B cell (primary cell): ENCODE data around the gene AMY1C. TPM values are rescaled to one million over a fixed set of nuclear protein-coding genes. Genes with fewer than 3 reads are reported as not detected.
"Not testable (repeated sequence)": the region's sequence is repeated elsewhere in the genome, so short reads cannot be mapped to it uniquely, and the experiment has no call there.

Source experiments
- ATAC-seq: fragments of 200-7000 bp; cut with Tn5 transposase; one replicate; pipeline ENCODE4 v1.10.0; 2021; ENCODE audit warnings: low read depth, mild to moderate bottlenecking, moderate number of reproducible peaks, moderate library complexity
- CTCF ChIA-PET: fragments of 350-600 bp; sonication (Branson Sonifier 250); formaldehyde crosslinking; loops from one replicate; lab custom pipeline; 2021; ENCODE audit warnings: antibody characterized with exemption, inconsistent platforms; lab: Charles Lee
- POLR2A ChIA-PET: fragments of 350-600 bp; sonication (Branson Sonifier 250); formaldehyde crosslinking; loops from one replicate; lab custom pipeline; 2021; ENCODE audit warnings: antibody characterized with exemption; lab: Charles Lee
- DNase-seq: peaks from one replicate; pipeline ENCODE4 v3.0.0; 2013
- H2AFZ ChIP-seq: 2 replicates; pipeline ENCODE4 v1.6.1; 2012; ENCODE audit warnings: mild to moderate bottlenecking, low read depth, low read length; ENCODE audit not compliant: insufficient read depth, poor library complexity, severe bottlenecking
- H3K27ac ChIP-seq, 2 donors: 1 replicate in 1 of 2; 2 replicates in 1 of 2; pipeline ENCODE4 v1.5.1; 2012 to 2013; ENCODE audit warnings: low read length in 2 of 2, mild to moderate bottlenecking in 2 of 2, moderate library complexity in 1 of 2
- H3K27me3 ChIP-seq, 4 experiments: fragments of 200-600 bp in 1 of 4; sonication (generic) in 1 of 4; replicated peaks in 1 of 4; 1 replicate in 2 of 4; 2 replicates in 2 of 4; pipeline versions ENCODE4 v1.6.1 to v1.7.0; 2013 to 2016; ENCODE audit warnings: low read length in 3 of 4, mild to moderate bottlenecking in 2 of 4, mixed read lengths in 1 of 4, moderate library complexity in 1 of 4; ENCODE audit not compliant: insufficient read depth in 4 of 4, control insufficient read depth in 3 of 4; ENCODE audit errors: control extremely low read depth in 1 of 4
- H3K36me3 ChIP-seq, 2 experiments: replicated peaks in 1 of 2; 1 replicate in 1 of 2; 2 replicates in 1 of 2; pipeline versions ENCODE4 v1.6.1 to v1.7.1; 2013; ENCODE audit warnings: low read length in 1 of 2; ENCODE audit not compliant: insufficient read depth in 2 of 2, control insufficient read depth in 1 of 2; ENCODE audit errors: control extremely low read depth in 1 of 2, extremely low read depth in 1 of 2
- H3K4me1 ChIP-seq, 2 donors: fragments of 200-600 bp in 1 of 2; sonication (generic) in 1 of 2; 1 replicate in 1 of 2; 2 replicates in 1 of 2; pipeline versions ENCODE4 v1.5.1 to v1.6.1; 2013 to 2017; ENCODE audit warnings: low read length in 2 of 2; ENCODE audit not compliant: control insufficient read depth in 2 of 2, insufficient read depth in 2 of 2
- H3K4me2 ChIP-seq: replicated peaks from 2 replicates; pipeline ENCODE3; 2012; ENCODE audit warnings: mild to moderate bottlenecking, low read depth, low read length; ENCODE audit not compliant: poor library complexity, severe bottlenecking
- H3K4me3 ChIP-seq, 5 experiments: fragments of 200-600 bp in 1 of 5; sonication (generic) in 1 of 5; 1 replicate in 3 of 5; 2 replicates in 2 of 5; pipeline versions ENCODE4 v1.5.1 to v1.7.0; 2011 to 2016; ENCODE audit warnings: low read length in 4 of 5, mild to moderate bottlenecking in 4 of 5, low read depth in 2 of 5, control low read depth in 1 of 5, moderate library complexity in 1 of 5; ENCODE audit not compliant: insufficient read depth in 1 of 5; ENCODE audit errors: control extremely low read depth in 1 of 5, extremely low read depth in 1 of 5
- H3K79me2 ChIP-seq: fragments of 200-600 bp; sonication (generic); one replicate; pipeline ENCODE4 v1.6.0; 2016; ENCODE audit warnings: low read length; ENCODE audit not compliant: control insufficient read depth, insufficient read depth
- H3K9ac ChIP-seq: fragments of 200-600 bp; sonication (generic); 2 replicates; pipeline ENCODE4 v1.6.1; 2017; ENCODE audit warnings: mild to moderate bottlenecking, low read length, moderate library complexity
- H3K9me3 ChIP-seq, 3 donors: one replicate each; pipeline versions ENCODE4 v1.6.1 to v1.7.1; 2013; ENCODE audit warnings: low read length in 2 of 3; ENCODE audit not compliant: control insufficient read depth in 2 of 3, insufficient read depth in 1 of 3; ENCODE audit errors: control extremely low read depth in 1 of 3
- H4K20me1 ChIP-seq: 2 replicates; pipeline ENCODE4 v1.6.0; 2012; ENCODE audit warnings: mild to moderate bottlenecking, low read length; ENCODE audit not compliant: insufficient read depth, control insufficient read depth, poor library complexity, severe bottlenecking
- H3K27ac Mint-ChIP-seq: one replicate; pipeline ENCODE4 v1.8.0; 2021; ENCODE audit warnings: mixed read lengths
- H3K27me3 Mint-ChIP-seq: one replicate; pipeline ENCODE4 v1.8.0; 2021; ENCODE audit warnings: mixed read lengths
- H3K4me1 Mint-ChIP-seq: one replicate; pipeline ENCODE4 v1.8.0; 2021; ENCODE audit warnings: mixed read lengths
- H3K4me3 Mint-ChIP-seq: one replicate; pipeline ENCODE4 v1.8.0; 2021; ENCODE audit warnings: mixed read lengths
- H3K9me3 Mint-ChIP-seq: one replicate; pipeline ENCODE4 v1.8.0; 2022; ENCODE audit warnings: mixed read lengths; ENCODE audit not compliant: insufficient read depth
- WGBS: methylation state at CpG from one replicate; pipeline ENCODE4 v1.1.5; 2013; ENCODE audit warnings: missing lambda C conversion rate; ENCODE audit not compliant: insufficient coverage; 5-methylcytosine and 5-hydroxymethylcytosine counted together
- intact Hi-C: fragments of 100-400 bp; cut with micrococcal nuclease; formaldehyde crosslinking; loops from one replicate; pipeline ENCODE4 v1.10.0; 2022
- polyA plus RNA-seq: library from polyadenylated mRNA; depleted of rRNA; stranded (reverse); fragments of >200 nt; gene quantifications from 2 replicates; pipeline ENCODE4 v1.2.3, GENCODE V29; 2012
- total RNA-seq, 2 donors: library from RNA; stranded (reverse); fragments of 120-200 nt in 1 of 2; gene quantifications; 1 replicate in 1 of 2; 2 replicates in 1 of 2; pipeline versions ENCODE4 v1.2.3 to v1.2.4, GENCODE V29; 2013 to 2022

AMY1C gene
- total and polyA plus RNA-seq, 2 donors (not counting 1 experiment from before 2014, with no cell fraction given), result not detected

DNA sequence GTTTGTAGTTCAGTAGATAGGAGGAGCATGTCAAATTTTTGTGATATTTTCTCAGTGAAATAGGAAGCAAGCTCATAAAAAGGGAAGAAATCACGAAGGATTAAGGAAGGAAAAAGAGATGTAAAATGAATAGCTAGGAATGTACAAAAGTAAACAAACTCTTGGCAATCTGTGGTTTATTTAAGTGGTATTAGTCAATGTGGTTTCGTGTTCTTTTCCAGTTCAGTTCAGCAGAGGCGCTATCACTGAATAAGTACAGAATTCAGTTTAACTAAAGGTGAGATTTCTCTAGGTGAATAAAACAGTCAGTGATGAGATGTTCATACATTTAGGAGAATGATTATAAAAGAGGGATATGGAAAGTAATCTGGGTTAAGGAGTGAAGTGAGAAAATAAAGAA, 11.7 kb upstream of the AMY1C start:
- intact Hi-C loops, H3K4me3 Mint-ChIP-seq, H2AFZ ChIP-seq, CTCF ChIA-PET, H3K27ac ChIP-seq, H3K36me3 ChIP-seq, H3K79me2 ChIP-seq, H3K4me2 ChIP-seq, H3K27ac Mint-ChIP-seq, H3K4me1 Mint-ChIP-seq, H3K27me3 ChIP-seq, H3K9me3 ChIP-seq, H3K9me3 Mint-ChIP-seq, H3K27me3 Mint-ChIP-seq, H3K4me3 ChIP-seq, H4K20me1 ChIP-seq, ATAC-seq, H3K9ac ChIP-seq, H3K4me1 ChIP-seq, POLR2A ChIA-PET, DNase-seq: not testable (repeated sequence)
- no CpG with 5 or more reads among the region's 3 CpGs for WGBS

DNA sequence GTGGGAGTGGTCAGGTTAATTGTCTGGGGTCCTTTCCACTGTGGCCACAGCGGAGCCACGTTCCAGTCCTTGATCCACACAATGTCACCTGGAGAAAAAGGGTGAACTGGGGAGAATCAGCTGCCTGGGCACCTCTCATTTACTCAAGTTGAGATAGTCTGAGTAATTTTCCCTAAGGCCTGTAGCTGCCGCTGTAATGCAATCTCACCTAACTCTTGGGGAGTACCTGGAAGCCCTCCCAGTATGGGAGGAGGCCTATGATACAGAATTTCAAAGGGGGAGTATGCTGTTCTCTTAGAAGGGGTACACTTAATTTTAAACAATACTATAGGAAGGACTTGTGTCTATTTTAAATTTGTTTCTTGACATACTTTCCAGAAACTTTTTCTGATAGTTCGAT, 5.2 kb upstream of the AMY1C start:
- H3K4me3 ChIP-seq, H3K27ac ChIP-seq, H3K27me3 ChIP-seq, H3K79me2 ChIP-seq, H3K9ac ChIP-seq, CTCF ChIA-PET, H3K4me1 ChIP-seq, H3K4me3 Mint-ChIP-seq, POLR2A ChIA-PET, H3K27me3 Mint-ChIP-seq, H2AFZ ChIP-seq, H3K9me3 Mint-ChIP-seq, H3K4me1 Mint-ChIP-seq, H3K27ac Mint-ChIP-seq, H4K20me1 ChIP-seq, H3K4me2 ChIP-seq, intact Hi-C loops, DNase-seq, H3K9me3 ChIP-seq, ATAC-seq, H3K36me3 ChIP-seq: not testable (repeated sequence)
- WGBS, result no CpG with 5 or more reads among the region's 4 CpGs

DNA sequence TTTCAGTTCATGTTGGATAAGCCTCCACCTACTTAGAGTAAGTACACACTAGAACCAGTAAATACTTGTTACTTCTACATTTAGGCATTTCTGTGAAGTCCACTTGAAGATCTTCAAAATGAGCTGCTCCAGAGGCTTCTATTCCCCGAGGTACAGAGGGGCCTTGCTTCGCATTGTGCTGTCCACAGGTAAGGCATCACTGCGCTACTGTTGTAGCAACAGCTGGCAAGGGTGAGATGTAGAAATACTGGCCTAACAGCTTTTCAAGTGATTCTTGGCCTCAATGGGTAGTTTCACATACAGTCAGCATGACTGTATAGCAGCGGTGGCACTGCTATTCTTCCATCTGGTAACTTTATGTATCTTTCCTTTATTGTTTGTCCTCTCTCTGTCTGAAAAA, 4.7 kb upstream of the AMY1C start:
- H3K4me1 Mint-ChIP-seq, POLR2A ChIA-PET, intact Hi-C loops: not testable (repeated sequence)

DNA sequence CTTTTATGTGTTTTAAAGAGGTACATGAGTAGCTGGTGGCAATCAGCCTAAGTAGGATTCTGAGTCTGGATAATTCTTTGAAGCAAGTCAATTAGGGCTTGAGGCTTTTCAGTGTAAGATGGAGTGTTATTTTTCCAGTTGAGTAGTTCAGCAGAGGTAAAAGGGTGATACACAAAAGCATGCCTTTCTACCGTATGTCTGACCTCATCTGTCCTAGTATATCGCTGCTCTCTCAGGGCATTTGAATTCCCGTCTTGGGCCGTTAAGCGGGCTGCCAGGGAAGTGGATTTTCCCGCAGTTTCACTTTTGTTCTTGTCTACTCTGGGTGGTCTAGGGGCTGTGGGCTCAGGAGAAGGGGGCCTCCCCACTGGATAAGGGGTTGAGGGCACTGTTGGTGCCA, 1.4 kb upstream of the AMY1C start:
- H3K4me1 Mint-ChIP-seq, H3K27ac Mint-ChIP-seq, H3K27me3 ChIP-seq, intact Hi-C loops, H3K4me2 ChIP-seq, H3K9me3 Mint-ChIP-seq, H3K9ac ChIP-seq, H3K9me3 ChIP-seq, H3K4me3 ChIP-seq, H2AFZ ChIP-seq, ATAC-seq, H3K79me2 ChIP-seq, H4K20me1 ChIP-seq, H3K27ac ChIP-seq, H3K4me1 ChIP-seq, CTCF ChIA-PET, H3K27me3 Mint-ChIP-seq, POLR2A ChIA-PET, H3K4me3 Mint-ChIP-seq, DNase-seq, H3K36me3 ChIP-seq: not testable (repeated sequence)
- WGBS, result no CpG with 5 or more reads among the region's 6 CpGs

More for the DNA sequence above, 4.7 kb upstream of the AMY1C start:
- H3K27me3 ChIP-seq, H3K9ac ChIP-seq, H4K20me1 ChIP-seq, H3K4me1 ChIP-seq, H3K79me2 ChIP-seq, H3K27me3 Mint-ChIP-seq, ATAC-seq, H3K27ac ChIP-seq, H2AFZ ChIP-seq, H3K4me2 ChIP-seq, H3K9me3 Mint-ChIP-seq, DNase-seq, H3K27ac Mint-ChIP-seq, H3K9me3 ChIP-seq, H3K36me3 ChIP-seq, H3K4me3 ChIP-seq, H3K4me3 Mint-ChIP-seq, CTCF ChIA-PET: not testable (repeated sequence)
- no CpG with 5 or more reads among the region's 4 CpGs for WGBS
